RWPE2 (cell line): ENCODE results near the gene SNAP47.
A peak's percentile ranks its signal among the peaks of the same experiment; 100 is the strongest.

Source experiments
- ATAC-seq: fragments of 200-7000 bp; cut with Tn5 transposase; 3 replicates; pipeline ENCODE4 v1.9.1; 2021; ENCODE audit warnings: low read depth
- DNase-seq: peaks from one replicate; pipeline ENCODE4 v3.0.0-alpha.2; 2020; ENCODE audit warnings: low spot score
- H3K27ac ChIP-seq: fragments of 450-650 bp; 2 replicates; pipeline ENCODE4 v1.5.1; 2017; ENCODE audit warnings: mild to moderate bottlenecking; ENCODE audit not compliant: poor library complexity, severe bottlenecking
- H3K27me3 ChIP-seq: fragments of 250-450 bp; sonication (Bioruptor Pico); 2 replicates; pipeline ENCODE4 v1.5.1; 2021; ENCODE audit warnings: mild to moderate bottlenecking, moderate library complexity; ENCODE audit not compliant: insufficient read depth, poor library complexity, severe bottlenecking
- H3K36me3 ChIP-seq: fragments of 250-450 bp; sonication (Bioruptor Pico); 2 replicates; pipeline ENCODE4 v1.5.1; 2020; ENCODE audit warnings: low read depth, mild to moderate bottlenecking, moderate library complexity
- H3K4me1 ChIP-seq: fragments of 250-450 bp; sonication (Bioruptor Pico); 2 replicates; pipeline ENCODE4 v1.5.1; 2021; ENCODE audit warnings: mild to moderate bottlenecking, moderate library complexity; ENCODE audit not compliant: insufficient read depth, poor library complexity, severe bottlenecking
- H3K4me3 ChIP-seq: fragments of 250-450 bp; sonication (Bioruptor Pico); 2 replicates; pipeline ENCODE4 v1.5.1; 2021; ENCODE audit warnings: mild to moderate bottlenecking, moderate library complexity; ENCODE audit not compliant: severe bottlenecking
- H3K9me3 ChIP-seq: fragments of 250-450 bp; sonication (Bioruptor Pico); 2 replicates; pipeline ENCODE4 v1.5.1; 2021; ENCODE audit warnings: mild to moderate bottlenecking, moderate library complexity; ENCODE audit not compliant: severe bottlenecking
- TF ChIP-seq, protein P1 (sequence below): fragments of 450-650 bp; IDR thresholded peaks from one replicate; pipeline ENCODE4 v1.5.1; 2017; ENCODE audit warnings: mild to moderate bottlenecking, moderate library complexity; ENCODE audit not compliant: poor library complexity, severe bottlenecking

Gene SNAP47

DNA sequence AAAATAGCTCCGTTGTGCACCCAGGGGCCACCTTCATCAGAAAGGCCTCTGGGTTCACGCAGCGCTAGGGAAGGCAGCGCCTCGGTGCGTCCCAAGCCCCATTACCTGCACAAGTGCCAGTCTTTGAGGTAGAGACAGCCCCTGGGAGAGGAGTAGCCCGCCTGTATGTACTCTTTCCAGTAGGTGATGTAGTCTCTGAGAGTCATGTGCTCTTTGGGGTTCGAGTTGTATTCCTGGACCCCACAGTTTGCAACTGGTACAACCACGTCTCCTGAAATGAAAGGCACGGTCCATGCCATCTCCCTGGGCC, 734 bp upstream of the SNAP47 start:
- Histone ChIP-seq H3K27ac (peak overlapping the region; percentile 26), H3K27me3 (no peaks in the 10 kb centered on the region), H3K4me3 (peak overlapping the region; percentile 50), H3K36me3 (no peaks in the 10 kb centered on the region), H3K9me3 (no peaks in the 10 kb centered on the region), H3K4me1 (no peaks in the 10 kb centered on the region)
- peak; percentile 5; the same call in 1 of the 3 replicates for ATAC-seq
- no peak for DNase-seq
- TF ChIP-seq, protein P1, sequence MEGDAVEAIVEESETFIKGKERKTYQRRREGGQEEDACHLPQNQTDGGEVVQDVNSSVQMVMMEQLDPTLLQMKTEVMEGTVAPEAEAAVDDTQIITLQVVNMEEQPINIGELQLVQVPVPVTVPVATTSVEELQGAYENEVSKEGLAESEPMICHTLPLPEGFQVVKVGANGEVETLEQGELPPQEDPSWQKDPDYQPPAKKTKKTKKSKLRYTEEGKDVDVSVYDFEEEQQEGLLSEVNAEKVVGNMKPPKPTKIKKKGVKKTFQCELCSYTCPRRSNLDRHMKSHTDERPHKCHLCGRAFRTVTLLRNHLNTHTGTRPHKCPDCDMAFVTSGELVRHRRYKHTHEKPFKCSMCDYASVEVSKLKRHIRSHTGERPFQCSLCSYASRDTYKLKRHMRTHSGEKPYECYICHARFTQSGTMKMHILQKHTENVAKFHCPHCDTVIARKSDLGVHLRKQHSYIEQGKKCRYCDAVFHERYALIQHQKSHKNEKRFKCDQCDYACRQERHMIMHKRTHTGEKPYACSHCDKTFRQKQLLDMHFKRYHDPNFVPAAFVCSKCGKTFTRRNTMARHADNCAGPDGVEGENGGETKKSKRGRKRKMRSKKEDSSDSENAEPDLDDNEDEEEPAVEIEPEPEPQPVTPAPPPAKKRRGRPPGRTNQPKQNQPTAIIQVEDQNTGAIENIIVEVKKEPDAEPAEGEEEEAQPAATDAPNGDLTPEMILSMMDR = no peak

- TF ChIP-seq, protein P1 = no peak
- peak overlapping the region; percentile 50 for H3K4me3 ChIP-seq
- DNase-seq (no peak), ATAC-seq (no peak)
- no peaks in the 10 kb centered on the region for H3K9me3 ChIP-seq
- no peak overlapping the region for H3K27ac ChIP-seq
- H3K36me3 ChIP-seq = no peaks in the 10 kb centered on the region
- H3K27me3 ChIP-seq = no peaks in the 10 kb centered on the region
- no peaks in the 10 kb centered on the region for H3K4me1 ChIP-seq
Observed at GRCh38 chr1:227735539-227736285, 477 bp downstream of the SNAP47 start.

DNA sequence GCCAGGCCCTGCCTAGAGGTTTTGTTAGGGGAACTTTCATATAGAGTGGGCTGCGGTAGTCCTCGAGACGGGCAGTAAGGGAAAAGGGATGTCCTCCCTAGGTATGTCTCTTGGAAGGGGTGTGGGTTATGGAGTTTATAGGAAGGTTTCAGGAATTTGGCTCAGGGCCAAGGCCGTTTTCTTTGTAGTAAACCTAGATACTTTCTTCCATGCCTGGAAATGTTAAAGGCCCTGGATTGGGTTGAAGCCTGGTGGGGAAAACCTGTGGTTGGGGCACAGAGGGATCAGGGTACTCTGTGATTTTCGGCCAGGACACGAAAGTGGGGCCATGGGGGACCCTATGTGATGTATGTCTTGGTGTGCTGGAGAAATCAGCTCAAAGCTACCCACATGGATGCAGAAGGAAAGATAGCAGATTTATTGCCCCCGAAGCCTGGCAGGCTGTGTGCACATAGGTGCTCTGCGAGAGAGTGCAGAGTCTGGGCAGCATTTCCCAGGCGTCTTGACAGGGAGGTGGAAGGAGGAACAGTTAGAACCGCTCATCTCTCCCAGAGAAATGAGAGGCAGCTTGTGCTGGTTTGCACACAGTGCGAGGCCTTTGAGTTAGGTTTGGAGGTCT, 1.7 kb downstream of the SNAP47 start:
- H3K4me3 ChIP-seq = no peak overlapping the region
- DNase-seq (no peak), ATAC-seq (no peak)
- no peaks in the 10 kb centered on the region for H3K27me3 ChIP-seq
- no peaks in the 10 kb centered on the region for H3K36me3 ChIP-seq
- no peak overlapping the region for H3K27ac ChIP-seq
- no peaks in the 10 kb centered on the region for H3K4me1 ChIP-seq
- TF ChIP-seq, protein P1 = no peak
- no peaks in the 10 kb centered on the region for H3K9me3 ChIP-seq

DNA sequence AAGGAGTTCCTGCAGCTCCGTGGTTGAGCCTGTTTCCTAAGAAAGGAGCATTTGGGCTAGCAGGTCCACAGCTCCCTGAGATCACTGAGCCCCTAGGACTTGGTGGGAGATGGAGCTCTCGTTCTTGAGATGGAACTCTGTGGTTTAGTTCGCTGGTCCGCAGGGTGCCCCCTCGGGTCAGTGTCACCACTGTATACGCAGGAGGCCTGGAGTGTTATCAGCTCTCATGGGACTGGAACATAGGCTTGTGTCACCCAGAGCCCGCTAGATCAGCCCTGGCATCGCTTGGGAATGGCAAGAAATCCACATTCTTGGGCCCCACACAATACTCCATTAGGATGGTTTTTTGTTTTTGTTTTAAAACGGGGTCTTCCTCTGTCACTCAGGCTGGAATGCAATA, 3.6 kb downstream of the SNAP47 start:
- H3K4me3 ChIP-seq = no peak overlapping the region
- H3K36me3 ChIP-seq = no peaks in the 10 kb centered on the region
- TF ChIP-seq, protein P1 = no peak
- no peaks in the 10 kb centered on the region for H3K9me3 ChIP-seq
- ATAC-seq (no peak), DNase-seq (no peak)
- H3K27ac ChIP-seq = no peak overlapping the region
- H3K4me1 ChIP-seq = no peaks in the 10 kb centered on the region
- H3K27me3 ChIP-seq = no peaks in the 10 kb centered on the region

- TF ChIP-seq, protein P1 = no peak
- ATAC-seq = no peak
- no peaks in the 10 kb centered on the region for H3K4me1 ChIP-seq
Observed at GRCh38 chr1:227739636-227740035, 4.4 kb downstream of the SNAP47 start.

More at GRCh38 chr1:227739636-227740035, 4.4 kb downstream of the SNAP47 start:
- DNase-seq = no peak
- H3K4me3 ChIP-seq = no peak overlapping the region
- no peaks in the 10 kb centered on the region for H3K27me3 ChIP-seq
- no peak overlapping the region for H3K27ac ChIP-seq
- no peaks in the 10 kb centered on the region for H3K9me3 ChIP-seq
- no peaks in the 10 kb centered on the region for H3K36me3 ChIP-seq
